Measurements from ENCODE around the gene CYB5RL. TPM values are rescaled to one million over a fixed set of nuclear protein-coding genes. Genes with fewer than 3 reads are reported as not detected.

The CYB5RL gene
- total RNA-seq, 3 donors from 2014 or later (not counting 1 experiment from before 2014, with no cell fraction given) = 5.6 to 6.7 (median 6.2) TPM

- Histone ChIP-seq H3K4me1 (ENCODE audit: control insufficient read depth, insufficient read depth, low read length) (no peaks in the 10 kb centered on the region), H3K27ac (ENCODE audit: low read length) (no peak overlapping the region), H3K4me3 (ENCODE audit: low read length) (no peak overlapping the region), H3K27me3 (ENCODE audit: control insufficient read depth, insufficient read depth, low read length) (no peaks in the 10 kb centered on the region), H3K36me3 (ENCODE audit: control insufficient read depth, insufficient read depth, low read length) (peaks cover 57% of the 10 kb centered on the region), H3K9me3 (ENCODE audit: control insufficient read depth, insufficient read depth, low read length) (no peaks in the 10 kb centered on the region)
- DNase-seq (no peak), ATAC-seq (no peak)
- TF ChIP-seq CTCF (IDR thresholded peaks at IDR 0.05) = no peak
- intact Hi-C loops (cut with micrococcal nuclease) = no loop called here
- no peaks in the 10 kb centered on the region for H3K27me3 Mint-ChIP-seq (ENCODE audit: low read depth in 2 of 2)
- H3K4me3 Mint-ChIP-seq = no peak overlapping the region
- no peak overlapping the region for H3K27ac Mint-ChIP-seq
- peaks cover 14% of the 10 kb centered on the region for H3K36me3 Mint-ChIP-seq
- no peaks in the 10 kb centered on the region for H3K9me3 Mint-ChIP-seq
- H3K4me1 Mint-ChIP-seq = peaks cover 0 to 6% of the 10 kb centered on the region in 2 donors
- 82% methylated on average over 4 of the region's 6 CpGs for WGBS (ENCODE audit: insufficient coverage)
Measured at GRCh38 chr1:54241364-54241763, 41.5 kb upstream of the CYB5RL start.

- Mint-ChIP-seq H3K9me3 (no peaks in the 10 kb centered on the region), H3K27me3 (ENCODE audit: low read depth in 2 of 2) (no peaks in the 10 kb centered on the region), H3K4me1 (peaks cover 0 to 6% of the 10 kb centered on the region in 2 donors), H3K36me3 (peaks cover 14% of the 10 kb centered on the region), H3K4me3 (no peak overlapping the region), H3K27ac (no peak overlapping the region)
- TF ChIP-seq CTCF (IDR thresholded peaks at IDR 0.05) = no peak
- WGBS (ENCODE audit: insufficient coverage) = 97% methylated on average over 12 of the region's 12 CpGs
- H3K9me3 ChIP-seq (ENCODE audit: control insufficient read depth, insufficient read depth, low read length) = no peaks in the 10 kb centered on the region
- no peak for ATAC-seq
- H3K4me1 ChIP-seq (ENCODE audit: control insufficient read depth, insufficient read depth, low read length) = no peaks in the 10 kb centered on the region
- no peak for DNase-seq
- no peak overlapping the region for H3K27ac ChIP-seq (ENCODE audit: low read length)
- H3K4me3 ChIP-seq (ENCODE audit: low read length) = no peak overlapping the region
- intact Hi-C loops (cut with micrococcal nuclease) = no loop called here
- peaks cover 56% of the 10 kb centered on the region for H3K36me3 ChIP-seq (ENCODE audit: control insufficient read depth, insufficient read depth, low read length)
- H3K27me3 ChIP-seq (ENCODE audit: control insufficient read depth, insufficient read depth, low read length) = no peaks in the 10 kb centered on the region
Measured at GRCh38 chr1:54240741-54241335, 41.0 kb upstream of the CYB5RL start.

GRCh38 chr1:54239631-54240031, 39.8 kb upstream of the CYB5RL start:
- no peak overlapping the region for H3K27ac ChIP-seq (ENCODE audit: low read length)
- TF ChIP-seq CTCF (IDR thresholded peaks at IDR 0.05) = no peak
- 95% methylated on average over 8 of the region's 10 CpGs for WGBS (ENCODE audit: insufficient coverage)
- intact Hi-C loops (cut with micrococcal nuclease) = no loop called here
- peaks cover 53% of the 10 kb centered on the region for H3K36me3 ChIP-seq (ENCODE audit: control insufficient read depth, insufficient read depth, low read length)
- Mint-ChIP-seq H3K4me3 (no peak overlapping the region), H3K27me3 (ENCODE audit: low read depth in 2 of 2) (no peaks in the 10 kb centered on the region), H3K4me1 (peaks cover 4 to 7% of the 10 kb centered on the region in 2 donors), H3K9me3 (no peaks in the 10 kb centered on the region), H3K27ac (no peak overlapping the region), H3K36me3 (peaks cover 14% of the 10 kb centered on the region)
- H3K4me1 ChIP-seq (ENCODE audit: control insufficient read depth, insufficient read depth, low read length) = no peaks in the 10 kb centered on the region
- DNase-seq = no peak
- H3K9me3 ChIP-seq (ENCODE audit: control insufficient read depth, insufficient read depth, low read length) = no peaks in the 10 kb centered on the region
- H3K27me3 ChIP-seq (ENCODE audit: control insufficient read depth, insufficient read depth, low read length) = no peaks in the 10 kb centered on the region
- H3K4me3 ChIP-seq (ENCODE audit: low read length) = no peak overlapping the region
- no peak for ATAC-seq

GRCh38 chr1:54239035-54239383, 39.2 kb upstream of the CYB5RL start:
- Histone ChIP-seq H3K27ac (ENCODE audit: low read length) (no peak overlapping the region), H3K4me3 (ENCODE audit: low read length) (no peak overlapping the region), H3K27me3 (ENCODE audit: control insufficient read depth, insufficient read depth, low read length) (no peaks in the 10 kb centered on the region), H3K4me1 (ENCODE audit: control insufficient read depth, insufficient read depth, low read length) (no peaks in the 10 kb centered on the region), H3K9me3 (ENCODE audit: control insufficient read depth, insufficient read depth, low read length) (no peaks in the 10 kb centered on the region), H3K36me3 (ENCODE audit: control insufficient read depth, insufficient read depth, low read length) (peaks cover 53% of the 10 kb centered on the region)
- peaks cover 4 to 6% of the 10 kb centered on the region in 2 donors for H3K4me1 Mint-ChIP-seq
- peaks cover 14% of the 10 kb centered on the region for H3K36me3 Mint-ChIP-seq
- H3K4me3 Mint-ChIP-seq = no peak overlapping the region
- H3K27ac Mint-ChIP-seq = no peak overlapping the region
- ATAC-seq (no peak), DNase-seq (no peak)
- H3K9me3 Mint-ChIP-seq = no peaks in the 10 kb centered on the region
- no peak for TF ChIP-seq CTCF (IDR thresholded peaks at IDR 0.05)
- no peaks in the 10 kb centered on the region for H3K27me3 Mint-ChIP-seq (ENCODE audit: low read depth in 2 of 2)
- intact Hi-C loops (cut with micrococcal nuclease) = no loop called here
- 99% methylated on average over 3 of the region's 5 CpGs for WGBS (ENCODE audit: insufficient coverage)

All from natural killer cell (primary cell).